NCI-H1417 (cell line): ENCODE results near the gene CGNL1.

ENCODE experiments used
- DNase-seq, 3 experiments: peaks; one replicate each; lab custom pipeline; 2025; lab: John Stamatoyannopoulos, UW

CGNL1 gene

GRCh38 chr15:57375827-57376695 lies at the start of gene CGNL1:
TSS of gene CGNL1 (plus strand) at chr15:57376505. CDS start at chr15:57438000, 61,495 bp downstream.
- peak in 2 of 3 experiments; percentile 55 to 66 for DNase-seq

- DNase-seq = no peak
These were observed 48.3 kb upstream of the CGNL1 start for GRCh38 chr15:57327985-57328471.

- DNase-seq = no peak
These were observed 47.8 kb upstream of the CGNL1 start for GRCh38 chr15:57328479-57328878.

- DNase-seq = no peak
These were observed 47.4 kb upstream of the CGNL1 start for GRCh38 chr15:57328897-57329296.

GRCh38 chr15:57329582-57330367 lies 46.5 kb upstream of the CGNL1 start:
- no peak for DNase-seq

- DNase-seq = no peak
These were observed 45.5 kb upstream of the CGNL1 start for GRCh38 chr15:57330619-57331340.

GRCh38 chr15:57332326-57332725 lies 44.0 kb upstream of the CGNL1 start:
- no peak for DNase-seq

GRCh38 chr15:57333487-57333886 lies 42.8 kb upstream of the CGNL1 start:
- no peak for DNase-seq

GRCh38 chr15:57334257-57334656 lies 42.0 kb upstream of the CGNL1 start:
- DNase-seq = no peak

GRCh38 chr15:57335293-57335715 lies 41.0 kb upstream of the CGNL1 start:
- no peak for DNase-seq

- DNase-seq = peak in 1 of 3 experiments; percentile 2
These were observed 40.6 kb upstream of the CGNL1 start for GRCh38 chr15:57335719-57336118.

GRCh38 chr15:57337868-57338411 lies 38.4 kb upstream of the CGNL1 start:
- no peak for DNase-seq

- DNase-seq = no peak
These were observed 37.0 kb upstream of the CGNL1 start for GRCh38 chr15:57339321-57339720.

GRCh38 chr15:57340682-57341259 lies 35.5 kb upstream of the CGNL1 start:
- DNase-seq = peak; percentile 39 to 83 (median 52)

GRCh38 chr15:57343048-57343447 lies 33.3 kb upstream of the CGNL1 start:
- no peak for DNase-seq

- DNase-seq = no peak
These were observed 32.8 kb upstream of the CGNL1 start for GRCh38 chr15:57343498-57343897.

GRCh38 chr15:57344282-57344681 lies 32.0 kb upstream of the CGNL1 start:
- no peak for DNase-seq

GRCh38 chr15:57345584-57345983 lies 30.7 kb upstream of the CGNL1 start:
- DNase-seq = peak in 2 of 3 experiments; percentile 32 to 59

GRCh38 chr15:57348081-57348480 lies 28.2 kb upstream of the CGNL1 start:
- no peak for DNase-seq

GRCh38 chr15:57352535-57353316 lies 23.6 kb upstream of the CGNL1 start:
- no peak for DNase-seq
